NCI-H226 (cell line): ENCODE results near the gene NDUFA13.

Experiments
- DNase-seq: peaks from one replicate; pipeline ENCODE4 v3.0.0-alpha.2; 2015

NDUFA13 gene

GRCh38 chr19:19489804-19490204, 26.2 kb upstream of the NDUFA13 start:
- DNase-seq = no peak

GRCh38 chr19:19490214-19490968, 25.6 kb upstream of the NDUFA13 start:
- DNase-seq = peak; percentile 41

GRCh38 chr19:19491321-19492025, 24.6 kb upstream of the NDUFA13 start:
- no peak for DNase-seq

GRCh38 chr19:19492026-19492610, 23.9 kb upstream of the NDUFA13 start:
- no peak for DNase-seq

GRCh38 chr19:19493841-19494546, 22.0 kb upstream of the NDUFA13 start:
- no peak for DNase-seq

GRCh38 chr19:19495614-19496603, 20.1 kb upstream of the NDUFA13 start:
- DNase-seq = no peak

- DNase-seq = no peak
Measured at GRCh38 chr19:19498255-19498991, 17.6 kb upstream of the NDUFA13 start.

- DNase-seq = no peak
Measured at GRCh38 chr19:19499272-19499995, 16.6 kb upstream of the NDUFA13 start.

GRCh38 chr19:19500975-19501644, 14.9 kb upstream of the NDUFA13 start:
- no peak for DNase-seq

- DNase-seq = no peak
Measured at GRCh38 chr19:19501798-19502197, 14.2 kb upstream of the NDUFA13 start.

- DNase-seq = no peak
Measured at GRCh38 chr19:19502281-19502680, 13.7 kb upstream of the NDUFA13 start.

- no peak for DNase-seq
Measured at GRCh38 chr19:19502808-19503602, 13.0 kb upstream of the NDUFA13 start.

GRCh38 chr19:19504754-19505668, 11.0 kb upstream of the NDUFA13 start:
- no peak for DNase-seq

GRCh38 chr19:19505669-19506326, 10.2 kb upstream of the NDUFA13 start:
- DNase-seq = no peak

GRCh38 chr19:19506592-19506991, 9.4 kb upstream of the NDUFA13 start:
- DNase-seq = no peak

- DNase-seq = no peak
Measured at GRCh38 chr19:19507354-19507753, 8.7 kb upstream of the NDUFA13 start.

GRCh38 chr19:19508217-19508616, 7.8 kb upstream of the NDUFA13 start:
- DNase-seq = no peak

GRCh38 chr19:19510432-19510831, 5.6 kb upstream of the NDUFA13 start:
- DNase-seq = peak; percentile 20
